CD4-positive, alpha-beta T cell (primary cell): ENCODE measurements around the gene PPP1R13L. TPM values are rescaled to one million over a fixed set of nuclear protein-coding genes. Genes with fewer than 3 reads are reported as not detected.

Experiments
- ATAC-seq: fragments of 200-7000 bp; cut with Tn5 transposase; one replicate; pipeline ENCODE4 v1.10.0; 2022; ENCODE audit warnings: mild to moderate bottlenecking; ENCODE audit not compliant: poor library complexity
- CTCF ChIA-PET: fragments of 350-600 bp; sonication (Branson Sonifier 250); formaldehyde crosslinking; loops from one replicate; lab custom pipeline; 2021; ENCODE audit warnings: antibody characterized with exemption, inconsistent platforms; lab: Charles Lee
- POLR2A ChIA-PET: fragments of 350-600 bp; sonication (Branson Sonifier 250); formaldehyde crosslinking; loops from one replicate; lab custom pipeline; 2021; ENCODE audit warnings: antibody characterized with exemption, inconsistent platforms; lab: Charles Lee
- DNase-seq, 14 experiments: peaks; one replicate each; pipeline ENCODE4 v3.0.0-alpha.2; 2013 to 2020; ENCODE audit warnings: mixed read lengths in 2 of 14
- H3K27ac ChIP-seq, 2 donors: one replicate each; pipeline versions ENCODE4 v1.5.1 to v1.7.0; 2013; ENCODE audit warnings: low read length in 2 of 2, low read depth in 1 of 2, mild to moderate bottlenecking in 1 of 2
- H3K27me3 ChIP-seq, 2 experiments: 1 replicate in 1 of 2; 2 replicates in 1 of 2; pipeline versions ENCODE4 v1.6.1 to v1.7.0; 2013; ENCODE audit warnings: low read length in 2 of 2, control low read depth in 1 of 2, mild to moderate bottlenecking in 1 of 2, moderate library complexity in 1 of 2; ENCODE audit not compliant: insufficient read depth in 2 of 2, control insufficient read depth in 1 of 2
- H3K36me3 ChIP-seq: one replicate; pipeline ENCODE4 v1.6.1; 2013; ENCODE audit warnings: low read length, control low read depth; ENCODE audit not compliant: insufficient read depth
- H3K4me1 ChIP-seq: one replicate; pipeline ENCODE4 v1.6.1; 2013; ENCODE audit warnings: low read length, control low read depth; ENCODE audit not compliant: insufficient read depth
- H3K4me3 ChIP-seq: one replicate; pipeline ENCODE4 v1.5.1; 2013; ENCODE audit warnings: mild to moderate bottlenecking, low read length, moderate library complexity
- H3K9me3 ChIP-seq, 2 experiments: 1 replicate in 1 of 2; 2 replicates in 1 of 2; pipeline versions ENCODE4 v1.6.1 to v1.7.0; 2013; ENCODE audit warnings: low read length in 2 of 2, mild to moderate bottlenecking in 2 of 2, control low read depth in 1 of 2, moderate library complexity in 1 of 2; ENCODE audit not compliant: control insufficient read depth in 1 of 2, insufficient read depth in 1 of 2
- H3K27ac Mint-ChIP-seq: one replicate; pipeline ENCODE4 v1.8.0; 2020; ENCODE audit warnings: mixed read lengths
- H3K27me3 Mint-ChIP-seq: one replicate; pipeline ENCODE4 v1.8.0; 2021; ENCODE audit warnings: mixed read lengths
- H3K36me3 Mint-ChIP-seq: one replicate; pipeline ENCODE4 v1.8.0; 2021; ENCODE audit warnings: low read depth, mixed read lengths
- H3K4me1 Mint-ChIP-seq: one replicate; pipeline ENCODE4 v1.8.0; 2021; ENCODE audit warnings: low read depth, mixed read lengths
- H3K4me3 Mint-ChIP-seq: one replicate; pipeline ENCODE4 v1.8.0; 2020; ENCODE audit warnings: mild to moderate bottlenecking, mixed read lengths
- H3K9me3 Mint-ChIP-seq: one replicate; pipeline ENCODE4 v1.8.0; 2020; ENCODE audit warnings: mixed read lengths
- intact Hi-C, 2 experiments: fragments of 100-400 bp; cut with DNase I in 1 of 2; cut with micrococcal nuclease in 1 of 2; formaldehyde crosslinking; loops; one replicate each; pipeline versions ENCODE4 v1.15.1 to v1.9.0; 2023 to 2025; cut with DNase I, micrococcal nuclease
- total RNA-seq, 174 experiments: library from RNA in 2 of 174; stranded (reverse) in 2 of 174; gene quantifications; one replicate each; pipeline ENCODE4 v1.2.3 and lab custom pipeline; 2021 to 2026
- TF ChIP-seq, protein P1 (sequence below): fragments of 200-600 bp; IDR thresholded peaks from one replicate; pipeline ENCODE4 v1.8.0; 2022; ENCODE audit warnings: antibody characterized with exemption, mild to moderate bottlenecking

Gene PPP1R13L
- total RNA-seq, 2 experiments from 2014 or later = 1.5 to 3.7 TPM

DNA sequence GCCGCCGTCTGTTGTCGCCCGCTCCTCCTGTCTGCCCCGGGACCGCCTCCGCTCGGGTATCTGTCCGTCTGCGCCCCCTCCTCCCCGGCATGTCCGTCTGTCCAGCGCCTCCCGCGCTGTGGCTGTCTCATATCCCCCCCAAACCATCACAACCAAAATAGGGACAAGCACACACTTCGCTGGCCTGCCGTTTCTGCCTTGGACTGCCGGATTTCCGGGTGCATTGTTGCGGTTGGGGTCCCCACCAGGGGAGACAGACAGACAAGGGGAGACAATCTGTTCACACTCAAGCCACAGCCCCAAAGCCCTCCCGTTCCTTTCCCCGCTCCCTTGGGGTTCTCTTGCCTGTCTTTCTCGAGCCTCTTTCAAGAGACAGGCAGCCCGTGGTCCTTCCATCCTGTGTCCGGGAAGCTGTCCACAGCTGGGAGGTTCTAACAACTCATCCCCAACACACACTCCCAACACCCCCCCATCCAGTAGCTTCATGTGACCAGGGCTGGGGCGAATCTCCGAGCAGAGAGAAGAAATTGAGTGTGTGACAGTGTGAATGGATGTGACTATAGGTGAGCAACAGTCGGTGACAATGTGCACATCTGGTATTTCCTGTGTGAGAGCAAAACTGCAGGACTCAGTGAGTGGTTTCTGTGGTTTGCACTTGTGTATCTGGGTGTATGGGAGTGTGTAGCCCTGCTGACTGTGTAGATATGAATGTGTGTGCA lies 46.4 kb upstream of the PPP1R13L start:
- peak overlapping the region; percentile 88 for H3K4me3 Mint-ChIP-seq
- Histone ChIP-seq H3K4me1 (peaks cover 64% of the 10 kb centered on the region), H3K27ac (peak overlapping the region; percentile 96 to 99), H3K9me3 (no peaks in the 10 kb centered on the region), H3K27me3 (peaks cover 0 to 2% of the 10 kb centered on the region in 2 experiments), H3K4me3 (peak overlapping the region; percentile 70), H3K36me3 (peaks cover 3% of the 10 kb centered on the region)
- peaks cover 56% of the 10 kb centered on the region for H3K4me1 Mint-ChIP-seq
- peak overlapping the region; percentile 98 for H3K27ac Mint-ChIP-seq
- POLR2A ChIA-PET = interaction anchor here (5.4 kb wide), 1 partner anchor 16 kb away, joined by 38 read pairs; the partner anchor contains the start of gene FOSB
- peaks cover 14% of the 10 kb centered on the region for H3K36me3 Mint-ChIP-seq
- H3K9me3 Mint-ChIP-seq = no peaks in the 10 kb centered on the region
- TF ChIP-seq, protein P1, sequence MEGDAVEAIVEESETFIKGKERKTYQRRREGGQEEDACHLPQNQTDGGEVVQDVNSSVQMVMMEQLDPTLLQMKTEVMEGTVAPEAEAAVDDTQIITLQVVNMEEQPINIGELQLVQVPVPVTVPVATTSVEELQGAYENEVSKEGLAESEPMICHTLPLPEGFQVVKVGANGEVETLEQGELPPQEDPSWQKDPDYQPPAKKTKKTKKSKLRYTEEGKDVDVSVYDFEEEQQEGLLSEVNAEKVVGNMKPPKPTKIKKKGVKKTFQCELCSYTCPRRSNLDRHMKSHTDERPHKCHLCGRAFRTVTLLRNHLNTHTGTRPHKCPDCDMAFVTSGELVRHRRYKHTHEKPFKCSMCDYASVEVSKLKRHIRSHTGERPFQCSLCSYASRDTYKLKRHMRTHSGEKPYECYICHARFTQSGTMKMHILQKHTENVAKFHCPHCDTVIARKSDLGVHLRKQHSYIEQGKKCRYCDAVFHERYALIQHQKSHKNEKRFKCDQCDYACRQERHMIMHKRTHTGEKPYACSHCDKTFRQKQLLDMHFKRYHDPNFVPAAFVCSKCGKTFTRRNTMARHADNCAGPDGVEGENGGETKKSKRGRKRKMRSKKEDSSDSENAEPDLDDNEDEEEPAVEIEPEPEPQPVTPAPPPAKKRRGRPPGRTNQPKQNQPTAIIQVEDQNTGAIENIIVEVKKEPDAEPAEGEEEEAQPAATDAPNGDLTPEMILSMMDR = no peak
- CTCF ChIA-PET = interaction anchor here (1.0 to 6.5 kb wide), 3 partner anchors 12 to 27 kb away, joined by 5 to 51 read pairs (median 5); partner anchors contain the start of gene FOSB
- peak in 11 of 14 experiments; percentile 31 to 89 (median 56) for DNase-seq
- no peaks in the 10 kb centered on the region for H3K27me3 Mint-ChIP-seq
- ATAC-seq = peak; percentile 58
- intact Hi-C loops = loop anchor here (1.0 kb wide), 1 partner anchor 16 kb away; the partner anchor contains the start of gene FOSB (in 2 of the 2)

DNA sequence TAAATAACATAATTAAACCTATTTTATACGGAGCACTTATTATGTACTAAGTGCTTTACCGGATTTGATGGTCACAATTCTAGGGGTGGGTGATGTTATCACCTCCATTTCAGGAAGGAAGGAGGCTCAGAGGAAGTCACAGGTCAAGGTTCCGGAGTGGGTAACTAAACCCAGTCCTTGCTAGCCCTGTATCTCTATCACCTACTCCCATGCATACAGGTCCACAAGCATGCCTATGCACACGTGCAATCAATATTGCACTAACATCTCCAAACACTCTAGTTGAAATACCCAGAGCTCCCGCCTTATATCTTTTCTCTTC lies 45.1 kb upstream of the PPP1R13L start:
- peak; percentile 15 for ATAC-seq
- peak overlapping the region; percentile 98 for H3K27ac Mint-ChIP-seq
- CTCF ChIA-PET = interaction anchor here (0.6 to 6.4 kb wide), 5 partner anchors 10 to 1333 kb away, joined by 4 to 40 read pairs (median 7); partner anchors contain the start of gene FOSB

DNA sequence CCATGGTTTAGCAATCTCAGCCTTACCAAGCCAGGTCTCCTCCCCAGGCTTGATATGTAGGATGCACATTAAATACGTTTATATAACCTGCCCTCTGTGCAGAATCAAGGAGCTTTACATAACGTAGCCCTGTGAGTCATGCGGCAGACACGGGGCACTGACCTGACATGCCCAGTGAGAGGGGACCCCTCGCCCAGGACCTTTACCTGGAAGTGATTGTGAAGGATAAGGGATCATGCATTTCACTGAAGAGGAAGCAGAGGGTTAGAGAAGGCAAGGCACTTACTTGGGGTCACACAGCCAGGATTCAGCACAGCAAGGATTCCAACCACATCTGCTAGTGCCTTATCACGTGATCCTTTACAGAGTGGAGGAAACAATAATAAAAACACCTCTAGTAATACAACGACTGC lies 44.0 kb upstream of the PPP1R13L start:
- Mint-ChIP-seq H3K4me3 (peak overlapping the region; percentile 86), H3K36me3 (peaks cover 14% of the 10 kb centered on the region), H3K27me3 (no peaks in the 10 kb centered on the region), H3K9me3 (no peaks in the 10 kb centered on the region), H3K4me1 (peaks cover 61% of the 10 kb centered on the region), H3K27ac (peak overlapping the region; percentile 98)
- H3K4me3 ChIP-seq = peak overlapping the region; percentile 77
- ChIA-PET CTCF (interaction anchor here (1.2 to 6.4 kb wide), 4 partner anchors 9 to 37 kb away, joined by 4 to 40 read pairs (median 21); partner anchors contain the start of gene FOSB), POLR2A (interaction anchor here (2.5 to 5.4 kb wide), 2 partner anchors 9 to 19 kb away, joined by 13 to 38 read pairs; partner anchors contain the start of gene FOSB)
- peaks cover 66% of the 10 kb centered on the region for H3K4me1 ChIP-seq
- DNase-seq (peak in 3 of 14 experiments; percentile 32 to 49 (median 33)), ATAC-seq (no peak)
- no peaks in the 10 kb centered on the region for H3K9me3 ChIP-seq
- H3K36me3 ChIP-seq = peaks cover 3% of the 10 kb centered on the region
- H3K27me3 ChIP-seq = no peaks in the 10 kb centered on the region
- TF ChIP-seq, protein P1 = no peak
- intact Hi-C loops = no loop called here
- peak overlapping the region in 1 of 2 donors; percentile 99 for H3K27ac ChIP-seq

More for the DNA sequence above, 45.1 kb upstream of the PPP1R13L start:
- Mint-ChIP-seq H3K9me3 (no peaks in the 10 kb centered on the region), H3K4me1 (peaks cover 55% of the 10 kb centered on the region), H3K4me3 (peak overlapping the region; percentile 97), H3K36me3 (peaks cover 14% of the 10 kb centered on the region), H3K27me3 (no peaks in the 10 kb centered on the region)
- H3K4me3 ChIP-seq = peak overlapping the region; percentile 77
- H3K27ac ChIP-seq = peak overlapping the region; percentile 91 to 99
- peaks cover 3% of the 10 kb centered on the region for H3K36me3 ChIP-seq
- DNase-seq = peak in 3 of 14 experiments; percentile 73 to 84 (median 78)
- POLR2A ChIA-PET = interaction anchor here (2.5 to 5.4 kb wide), 2 partner anchors 10 to 18 kb away, joined by 13 to 38 read pairs; partner anchors contain the start of gene FOSB
- H3K9me3 ChIP-seq = no peaks in the 10 kb centered on the region
- intact Hi-C loops = no loop called here
- TF ChIP-seq, protein P1 = no peak
- peaks cover 59% of the 10 kb centered on the region for H3K4me1 ChIP-seq
- no peaks in the 10 kb centered on the region for H3K27me3 ChIP-seq
